Epithelial cell of esophagus (primary cell): ENCODE measurements around the gene RNF208.

ENCODE experiments used
- DNase-seq: peaks from one replicate; pipeline ENCODE4 v3.0.0; 2010; ENCODE audit warnings: low read depth
- H3K4me3 ChIP-seq: 2 replicates; pipeline ENCODE4 v1.5.1; 2011; ENCODE audit warnings: mild to moderate bottlenecking, low read length, control low read depth
- CTCF ChIP-seq: IDR thresholded peaks from 2 replicates; pipeline ENCODE4 v1.5.1; 2011; ENCODE audit warnings: low read depth, mild to moderate bottlenecking, low read length, control low read depth, inconsistent platforms; ENCODE audit not compliant: insufficient read depth; ENCODE audit errors: missing control alignments

RNF208 gene

DNA sequence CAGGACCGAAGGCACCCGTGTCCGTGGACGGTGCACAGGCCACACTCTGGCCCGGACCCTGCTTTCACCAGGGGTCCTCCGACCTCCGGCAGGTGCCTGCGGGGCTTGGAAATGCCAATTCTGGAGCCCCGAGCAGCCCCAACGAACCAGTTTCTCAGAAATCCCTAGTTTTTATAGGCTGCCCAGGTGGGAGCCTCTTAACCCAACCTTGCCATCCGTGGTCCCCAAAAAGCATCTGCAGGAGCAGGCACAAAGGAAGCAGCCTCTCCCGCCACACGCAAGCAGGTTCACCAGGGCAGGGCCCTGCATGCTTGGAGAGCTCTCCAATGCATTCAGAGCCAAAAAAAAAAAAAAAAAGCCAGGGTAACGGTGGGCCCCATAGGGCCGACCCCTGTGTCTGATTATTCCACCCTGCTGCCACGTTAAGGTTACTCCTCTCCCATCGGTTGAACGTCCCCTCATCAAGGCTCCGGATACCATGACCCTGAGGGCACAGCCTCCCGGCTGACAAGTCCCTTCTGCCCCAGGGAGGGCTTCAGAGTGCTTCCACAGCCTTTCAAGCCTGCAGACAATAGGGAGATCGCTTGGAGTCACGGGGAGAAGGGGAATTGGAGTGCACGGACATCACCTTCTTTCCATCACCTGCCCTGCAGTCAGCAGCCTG is 20.7 kb downstream of the RNF208 start:
- peak overlapping the region; percentile 64 for H3K4me3 ChIP-seq
- DNase-seq, result no peak
- no peak for TF ChIP-seq CTCF

GRCh38 chr9:137200311-137201204 is 21.5 kb downstream of the RNF208 start, which contains the start of gene TPRN:
Gene TPRN, minus strand, starts transcription at chr9:137200741. Its CDS starts 30 bp downstream, at chr9:137200711.
- peak within 1 kb of the TSS; percentile 64 for H3K4me3 ChIP-seq
- DNase-seq, result peak; percentile 99
- no peak for TF ChIP-seq CTCF

DNA sequence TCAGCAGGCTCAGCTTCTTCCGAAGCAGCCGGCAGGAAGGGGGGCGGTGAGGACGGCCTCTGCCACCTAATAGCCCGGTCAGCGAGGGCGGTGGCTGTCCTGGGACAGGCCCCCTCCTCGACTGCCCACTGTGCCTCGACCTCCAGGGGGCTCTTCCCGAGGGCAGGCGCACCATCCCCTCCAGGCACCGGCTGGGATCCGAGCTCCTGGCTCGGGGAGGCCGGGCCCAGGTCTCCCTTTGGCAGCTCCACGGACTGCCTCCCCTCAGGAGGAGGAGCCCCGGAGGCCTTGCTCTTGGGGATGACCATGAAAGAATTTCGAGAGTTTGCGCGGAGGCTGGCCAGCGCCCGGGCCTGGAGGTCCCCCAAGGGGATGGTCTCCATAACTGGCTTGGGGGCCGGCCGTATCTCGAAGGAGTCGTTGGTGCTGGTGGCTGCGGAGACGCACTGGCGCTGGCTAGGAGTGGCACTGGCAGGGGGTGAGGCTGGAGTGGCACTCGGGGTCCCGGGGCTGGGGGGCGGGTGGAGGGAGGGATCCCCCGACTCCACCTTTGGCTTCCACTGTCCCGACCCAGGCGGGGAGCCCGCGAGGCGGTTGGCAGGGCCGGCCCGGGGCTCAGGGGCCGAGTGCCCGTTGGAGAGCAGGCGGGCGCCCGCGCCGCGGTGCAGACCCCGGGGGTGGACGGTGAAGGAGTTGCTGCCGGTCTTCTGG is 22.5 kb downstream of the RNF208 start:
- TF ChIP-seq CTCF, result no peak

DNA sequence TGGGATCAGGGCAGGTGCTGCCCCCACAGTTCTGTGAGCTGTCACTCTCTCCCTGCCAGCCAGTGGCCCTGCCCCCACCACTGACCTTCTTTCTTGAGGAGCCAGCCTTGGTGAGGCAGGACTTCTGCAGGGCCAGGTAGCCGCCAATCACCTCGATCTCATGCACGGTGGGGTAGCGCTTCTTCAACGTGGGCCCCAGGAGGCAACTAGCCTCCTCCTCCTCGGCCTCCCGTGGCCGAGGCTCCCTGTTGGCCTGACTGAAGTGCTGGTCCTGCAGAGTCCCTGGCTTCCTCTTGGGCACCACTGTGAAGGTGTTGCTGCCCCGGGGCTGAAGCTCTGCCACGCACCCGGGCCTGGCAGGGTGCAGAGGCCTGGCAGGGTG is 23.1 kb downstream of the RNF208 start:
- no peak for DNase-seq
- no peak for TF ChIP-seq CTCF
- H3K4me3 ChIP-seq, result peak overlapping the region; percentile 7

More for the DNA sequence above, 22.5 kb downstream of the RNF208 start:
- DNase-seq, result no peak
- peak overlapping the region; percentile 26 for H3K4me3 ChIP-seq

DNA sequence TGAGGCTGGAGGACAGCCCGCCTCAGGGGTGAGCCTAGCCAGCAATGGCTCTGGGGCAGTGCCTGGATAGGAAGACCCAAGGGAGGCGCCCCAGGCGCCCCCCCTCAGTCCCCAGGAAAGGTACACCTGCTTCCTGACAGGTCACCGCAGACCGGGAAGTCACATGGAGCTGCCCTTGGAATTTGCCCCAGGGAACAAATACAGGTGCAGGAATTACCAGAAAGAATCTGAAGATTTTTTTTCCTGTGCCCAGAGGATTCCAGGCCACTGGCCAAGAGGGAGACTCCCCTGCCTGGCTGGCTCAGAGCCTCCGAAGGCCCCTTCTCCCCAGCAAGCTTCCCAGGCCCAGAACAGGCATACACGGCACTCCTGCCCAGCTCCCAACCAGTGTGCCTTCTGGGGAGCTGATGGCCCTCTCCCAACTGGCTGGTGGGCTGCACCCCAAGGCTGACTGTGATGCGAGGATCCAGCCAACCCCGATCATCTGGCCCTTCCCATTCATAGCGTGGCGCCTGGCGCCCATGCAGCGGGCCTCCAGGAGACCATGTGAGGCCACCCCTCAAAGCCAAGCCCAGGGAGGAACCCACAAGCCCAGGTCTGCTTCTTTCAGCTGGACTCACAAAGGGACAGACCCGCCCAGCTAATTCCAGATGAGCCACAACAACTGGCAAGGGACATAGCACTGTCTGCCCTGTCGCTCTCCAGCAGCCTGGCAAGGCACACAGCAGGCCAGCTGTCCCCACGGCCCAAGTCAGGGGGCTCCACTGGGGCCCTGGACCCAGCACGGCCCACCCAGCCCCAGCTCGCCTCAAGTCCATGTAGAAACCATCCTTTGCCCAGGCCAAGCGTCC is 23.8 kb downstream of the RNF208 start:
- no peak for TF ChIP-seq CTCF
- no peak for DNase-seq
- peak overlapping the region; percentile 11 for H3K4me3 ChIP-seq
